Transverse colon (tissue), 3 donors: ENCODE measurements around the gene HDAC9.

Experiments
- CTCF ChIP-seq, 5 experiments: fragments of 200-600 bp in 3 of 5; fragments of 450-650 bp in 2 of 5; sonication (generic) in 3 of 5; IDR thresholded peaks; 1 replicate in 2 of 5; 2 replicates in 3 of 5; pipeline ENCODE4 v1.5.1; 2016 to 2017; ENCODE audit warnings: antibody characterized with exemption in 5 of 5, inconsistent platforms in 3 of 5, mild to moderate bottlenecking in 2 of 5, moderate library complexity in 1 of 5
- EP300 ChIP-seq: sonication (generic); formaldehyde crosslinking; IDR thresholded peaks from one replicate; pipeline ENCODE4 v1.6.1; 2017; ENCODE audit warnings: antibody characterized with exemption, low read depth

- no peak for TF ChIP-seq CTCF (IDR thresholded peaks at IDR 0.05)
- TF ChIP-seq EP300: no peak
Observed at GRCh38 chr7:18829858-18830285, 334.3 kb downstream of the HDAC9 start.
